SK-N-SH (cell line): ENCODE results near the gene TNNT3. TPM values are rescaled to one million over a fixed set of nuclear protein-coding genes. Genes with fewer than 3 reads are reported as not detected.

ENCODE experiments used
- CTCF ChIA-PET: fragments of 300-600, 350-600 bp; formaldehyde crosslinking; extraction: SDS; loops from one replicate; lab custom pipeline; 2021; lab: Yijun Ruan, JAX
- POLR2A ChIA-PET: fragments of 350-600 bp; sonication (Branson Sonifier 250); formaldehyde crosslinking; extraction: SDS; loops from one replicate; lab custom pipeline; 2020; ENCODE audit warnings: antibody characterized with exemption, inconsistent platforms; lab: Yijun Ruan, JAX
- DNase-seq: peaks from one replicate; pipeline ENCODE4 v3.0.0; 2012
- H2AFZ ChIP-seq: fragments of 200-600 bp; sonication (generic); 2 replicates; pipeline ENCODE4 v1.8.1; 2016; ENCODE audit warnings: antibody characterized with exemption, mild to moderate bottlenecking, low read depth
- H3F3A ChIP-seq: fragments of 200-600 bp; sonication (generic); replicated peaks from 2 replicates; pipeline ENCODE3; 2016; ENCODE audit warnings: antibody characterized with exemption, mild to moderate bottlenecking; ENCODE audit not compliant: insufficient read depth
- H3K27ac ChIP-seq, 2 experiments: fragments of 200-500 bp in 1 of 2; fragments of 200-600 bp in 1 of 2; sonication (Bioruptor generic) in 1 of 2; sonication (generic), shearing (Covaris generic) in 1 of 2; 2 replicates each; pipeline versions ENCODE4 v1.5.1 to v1.6.1; 2014 to 2016; ENCODE audit warnings: low read depth in 2 of 2, inconsistent platforms in 1 of 2, low read length in 1 of 2, mild to moderate bottlenecking in 1 of 2, mixed read lengths in 1 of 2
- H3K27me3 ChIP-seq: fragments of 200-600 bp; sonication (generic), shearing (Covaris generic); 2 replicates; pipeline ENCODE4 v1.6.1; 2016; ENCODE audit warnings: mixed run types; ENCODE audit not compliant: insufficient read depth
- H3K36me3 ChIP-seq, 2 experiments: fragments of 200-500 bp in 1 of 2; fragments of 200-600 bp in 1 of 2; sonication (Bioruptor generic) in 1 of 2; sonication (generic) in 1 of 2; replicated peaks in 1 of 2; 2 replicates each; pipeline versions ENCODE3 to v1.5.1; 2014 to 2016; ENCODE audit warnings: low read length in 1 of 2, mild to moderate bottlenecking in 1 of 2; ENCODE audit not compliant: insufficient read depth in 2 of 2, control insufficient read depth in 1 of 2
- H3K4me1 ChIP-seq, 2 experiments: fragments of 200-500 bp in 1 of 2; fragments of 200-600 bp in 1 of 2; sonication (Bioruptor generic) in 1 of 2; sonication (generic), shearing (Covaris generic) in 1 of 2; 2 replicates each; pipeline versions ENCODE4 v1.5.1 to v1.6.1; 2014 to 2016; ENCODE audit warnings: low read depth in 1 of 2, low read length in 1 of 2, mixed run types in 1 of 2; ENCODE audit not compliant: insufficient read depth in 2 of 2, control insufficient read depth in 1 of 2
- H3K4me2 ChIP-seq: fragments of 200-600 bp; sonication (generic), shearing (Covaris generic); 2 replicates; pipeline ENCODE4 v1.6.1; 2017; ENCODE audit warnings: mixed run types
- H3K4me3 ChIP-seq, 2 experiments: fragments of 200-500 bp in 1 of 2; fragments of 200-600 bp in 1 of 2; sonication (Bioruptor generic) in 1 of 2; sonication (generic), shearing (Covaris generic) in 1 of 2; 2 replicates each; pipeline versions ENCODE4 v1.5.1 to v1.8.1; 2014 to 2016; ENCODE audit warnings: low read depth in 2 of 2, inconsistent platforms in 1 of 2, low read length in 1 of 2, mild to moderate bottlenecking in 1 of 2, mixed read lengths in 1 of 2, moderate library complexity in 1 of 2
- H3K79me2 ChIP-seq: fragments of 200-600 bp; sonication (generic); 2 replicates; pipeline ENCODE4 v1.8.1; 2017; ENCODE audit warnings: mild to moderate bottlenecking; ENCODE audit not compliant: insufficient read depth
- H3K9ac ChIP-seq: fragments of 200-600 bp; sonication (generic); 2 replicates; pipeline ENCODE4 v1.6.1; 2017; ENCODE audit warnings: mixed run types
- H3K9me2 ChIP-seq: fragments of 200-600 bp; sonication (generic); 2 replicates; pipeline ENCODE4 v1.6.1; 2017; ENCODE audit warnings: mixed run types
- H3K9me3 ChIP-seq: fragments of 200-600 bp; sonication (generic); 2 replicates; pipeline ENCODE4 v1.6.1; 2017; ENCODE audit warnings: mixed run types, mild to moderate bottlenecking, moderate library complexity
- H4K20me1 ChIP-seq: fragments of 200-600 bp; sonication (generic); 2 replicates; pipeline ENCODE4 v1.6.1; 2017; ENCODE audit warnings: mild to moderate bottlenecking, mixed run types; ENCODE audit not compliant: insufficient read depth
- EP300 ChIP-seq, 2 experiments: IDR thresholded peaks; 2 replicates each; pipeline versions ENCODE4 v1.4.0 to v1.6.1; 2012; ENCODE audit warnings: borderline replicate concordance in 1 of 2, low read depth in 1 of 2, low read length in 1 of 2
- FOSL2 ChIP-seq: IDR thresholded peaks from 2 replicates; pipeline ENCODE4 v1.4.0; 2012; ENCODE audit warnings: low read depth, mild to moderate bottlenecking, moderate library complexity, borderline replicate concordance
- FOXJ3 ChIP-seq: sonication (generic); formaldehyde crosslinking; IDR thresholded peaks from 2 replicates; pipeline ENCODE4 v1.5.1; 2020; ENCODE audit warnings: mild to moderate bottlenecking, missing genetic modification reagents
- GABPA ChIP-seq: IDR thresholded peaks from 2 replicates; pipeline ENCODE4 v1.4.0; 2012; ENCODE audit warnings: low read depth, mild to moderate bottlenecking
- JUND ChIP-seq: IDR thresholded peaks from 2 replicates; pipeline ENCODE4 v1.4.0; 2012
- MXI1 ChIP-seq: IDR thresholded peaks from 2 replicates; pipeline ENCODE4 v1.6.1; 2012; ENCODE audit warnings: mild to moderate bottlenecking, low read depth, low read length, improper control_type of control experiment
- PBX3 ChIP-seq: IDR thresholded peaks from 2 replicates; pipeline ENCODE4; 2012
- REST ChIP-seq: IDR thresholded peaks from 2 replicates; pipeline ENCODE4 v1.6.1; 2012; ENCODE audit warnings: mild to moderate bottlenecking, low read depth, low read length, moderate library complexity
- RFX5 ChIP-seq: IDR thresholded peaks from 2 replicates; pipeline ENCODE4 v1.6.1; 2012; ENCODE audit warnings: mild to moderate bottlenecking, improper control_type of control experiment, low read length
- SMC3 ChIP-seq: IDR thresholded peaks from 2 replicates; pipeline ENCODE4 v1.6.1; 2012; ENCODE audit warnings: low read depth, low read length, improper control_type of control experiment
- WGBS: methylation state at CpG from one replicate; pipeline ENCODE4 v1.1.6; 2017; ENCODE audit warnings: low lambda C conversion rate; 5-methylcytosine and 5-hydroxymethylcytosine counted together
- polyA plus RNA-seq, 3 experiments: library from polyadenylated mRNA; depleted of rRNA; stranded (reverse); fragments of >200 nt; gene quantifications; 2 replicates each; pipeline ENCODE4 v1.2.3, GENCODE V29; 2012
- TF ChIP-seq, protein P1 (sequence below): fragments of 150-350 bp; IDR thresholded peaks from 2 replicates; pipeline ENCODE4 v1.6.1; 2017; ENCODE audit warnings: antibody characterized with exemption, low read length, low read depth, borderline replicate concordance

TNNT3 gene
- polyA plus RNA-seq, 1 of the 3 experiments (the other 2 are of a cell fraction) = not detected

DNA sequence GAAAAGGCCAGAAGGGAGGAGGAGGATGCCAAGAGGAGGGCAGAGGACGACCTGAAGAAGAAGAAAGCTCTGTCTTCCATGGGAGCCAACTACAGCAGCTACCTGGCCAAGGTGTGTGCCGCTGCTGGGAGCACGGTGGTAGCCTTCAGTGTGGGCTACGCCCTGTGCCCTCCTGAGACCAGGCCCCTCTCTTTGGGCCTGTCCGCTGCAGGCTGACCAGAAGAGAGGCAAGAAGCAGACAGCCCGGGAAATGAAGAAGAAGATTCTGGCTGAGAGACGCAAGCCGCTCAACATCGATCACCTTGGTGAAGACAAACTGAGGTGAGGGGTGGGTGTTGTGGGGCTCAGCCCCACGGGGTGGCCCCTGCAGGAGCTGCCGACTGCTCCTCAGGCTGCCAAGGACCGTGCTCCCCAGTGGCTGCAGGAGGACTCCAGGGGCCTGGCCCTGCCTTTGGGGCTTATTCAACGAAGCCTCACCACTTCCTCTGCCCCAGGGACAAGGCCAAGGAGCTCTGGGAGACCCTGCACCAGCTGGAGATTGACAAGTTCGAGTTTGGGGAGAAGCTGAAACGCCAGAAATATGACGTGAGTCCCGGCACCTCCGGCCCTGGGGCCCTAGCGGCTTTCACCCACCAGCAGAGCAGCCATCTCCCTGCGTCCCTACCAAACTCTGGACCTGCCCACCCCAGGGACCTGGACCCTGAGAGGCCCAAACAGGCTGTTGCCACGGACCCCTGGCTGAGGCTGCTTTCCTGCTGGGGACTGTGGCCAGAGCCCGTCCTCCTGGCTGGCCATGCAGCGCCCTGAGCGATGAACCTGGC, 15.0 kb downstream of the TNNT3 start:
- Histone ChIP-seq H3K4me2 (no peak overlapping the region), H3F3A (no peaks in the 10 kb centered on the region), H3K4me1 (peaks cover 0 to 13% of the 10 kb centered on the region in 2 experiments; a peak in 1 of 4 replicates), H3K27me3 (no peaks in the 10 kb centered on the region), H3K36me3 (no peaks in the 10 kb centered on the region), H3K79me2 (no peaks in the 10 kb centered on the region), H2AFZ (no peak overlapping the region), H4K20me1 (no peaks in the 10 kb centered on the region), H3K27ac (no peak overlapping the region), H3K9me2 (no peaks in the 10 kb centered on the region), H3K9ac (no peak overlapping the region), H3K9me3 (no peaks in the 10 kb centered on the region), H3K4me3 (no peak overlapping the region)
- POLR2A ChIA-PET = no interaction called here
- TF ChIP-seq, protein P1, sequence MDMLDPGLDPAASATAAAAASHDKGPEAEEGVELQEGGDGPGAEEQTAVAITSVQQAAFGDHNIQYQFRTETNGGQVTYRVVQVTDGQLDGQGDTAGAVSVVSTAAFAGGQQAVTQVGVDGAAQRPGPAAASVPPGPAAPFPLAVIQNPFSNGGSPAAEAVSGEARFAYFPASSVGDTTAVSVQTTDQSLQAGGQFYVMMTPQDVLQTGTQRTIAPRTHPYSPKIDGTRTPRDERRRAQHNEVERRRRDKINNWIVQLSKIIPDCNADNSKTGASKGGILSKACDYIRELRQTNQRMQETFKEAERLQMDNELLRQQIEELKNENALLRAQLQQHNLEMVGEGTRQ = no peak
- TF ChIP-seq PBX3 = no peak
- TF ChIP-seq MXI1 = no peak
- no peak for TF ChIP-seq FOSL2
- TF ChIP-seq EP300 (IDR thresholded peaks at IDR 0.05; ENCODE audit: borderline replicate concordance in 1 of 2, low read depth in 1 of 2, low read length in 1 of 2) = no peak
- no peak for TF ChIP-seq SMC3
- TF ChIP-seq JUND = no peak
- TF ChIP-seq RFX5 = no peak
- no peak for TF ChIP-seq REST
- TF ChIP-seq GABPA = no peak
- TF ChIP-seq FOXJ3 (CRISPR knock-in tag) = no peak
- WGBS = 37% methylated on average over 9 of the region's 24 CpGs
- DNase-seq = no peak
- CTCF ChIA-PET = interaction anchor here (1.5 to 2.6 kb wide), 5 partner anchors 12 to 282 kb away, joined by 3 to 11 read pairs (median 3); no protein-coding TSS in a partner anchor
